Left ventricle myocardium inferior (tissue), 1 donor: ENCODE results near the gene HSD17B14. TPM values are rescaled to one million over a fixed set of nuclear protein-coding genes. Genes with fewer than 3 reads are reported as not detected.

ENCODE experiments used
- DNase-seq: peaks from one replicate; pipeline ENCODE4 v3.0.0-alpha.2; 2020
- H3K27ac ChIP-seq: fragments of 200-600 bp; replicated peaks from 2 replicates; pipeline ENCODE4 v1.8.0; 2021
- H3K27me3 ChIP-seq: fragments of 200-600 bp; 2 replicates; pipeline ENCODE4 v1.8.0; 2021; ENCODE audit warnings: low read depth
- H3K36me3 ChIP-seq: fragments of 200-600 bp; 2 replicates; pipeline ENCODE4 v1.8.0; 2021
- H3K4me1 ChIP-seq: fragments of 200-600 bp; 2 replicates; pipeline ENCODE4 v1.8.0; 2021
- H3K4me3 ChIP-seq: fragments of 200-600 bp; 2 replicates; pipeline ENCODE4 v1.8.0; 2021; ENCODE audit warnings: mild to moderate bottlenecking, moderate library complexity
- H3K9me3 ChIP-seq: fragments of 200-600 bp; replicated peaks from 2 replicates; pipeline ENCODE4 v1.8.0; 2021
- intact Hi-C: fragments of 100-400 bp; cut with micrococcal nuclease; formaldehyde crosslinking; loops from one replicate; pipeline ENCODE4 v1.11.0; 2022
- total RNA-seq: library from RNA; stranded (reverse); fragmentation: NEBNext Ultra II Directional; extraction: Animal tissue kit (Norgen Biotek cat#: 25700); gene quantifications from one replicate; pipeline ENCODE4 v1.2.1, GENCODE V29; 2021
- TF ChIP-seq, protein P1 (sequence below): fragments of 200-600 bp; IDR thresholded peaks from 2 replicates; pipeline ENCODE4 v1.8.0; 2021; ENCODE audit warnings: antibody characterized with exemption, mild to moderate bottlenecking, borderline replicate concordance
- donor health status: DM: no; HTN: yes; CAD: no; lungs with severe emphysema.

Gene HSD17B14
- total RNA-seq, 1 donor from 2014 or later, result 1.8 TPM

DNA sequence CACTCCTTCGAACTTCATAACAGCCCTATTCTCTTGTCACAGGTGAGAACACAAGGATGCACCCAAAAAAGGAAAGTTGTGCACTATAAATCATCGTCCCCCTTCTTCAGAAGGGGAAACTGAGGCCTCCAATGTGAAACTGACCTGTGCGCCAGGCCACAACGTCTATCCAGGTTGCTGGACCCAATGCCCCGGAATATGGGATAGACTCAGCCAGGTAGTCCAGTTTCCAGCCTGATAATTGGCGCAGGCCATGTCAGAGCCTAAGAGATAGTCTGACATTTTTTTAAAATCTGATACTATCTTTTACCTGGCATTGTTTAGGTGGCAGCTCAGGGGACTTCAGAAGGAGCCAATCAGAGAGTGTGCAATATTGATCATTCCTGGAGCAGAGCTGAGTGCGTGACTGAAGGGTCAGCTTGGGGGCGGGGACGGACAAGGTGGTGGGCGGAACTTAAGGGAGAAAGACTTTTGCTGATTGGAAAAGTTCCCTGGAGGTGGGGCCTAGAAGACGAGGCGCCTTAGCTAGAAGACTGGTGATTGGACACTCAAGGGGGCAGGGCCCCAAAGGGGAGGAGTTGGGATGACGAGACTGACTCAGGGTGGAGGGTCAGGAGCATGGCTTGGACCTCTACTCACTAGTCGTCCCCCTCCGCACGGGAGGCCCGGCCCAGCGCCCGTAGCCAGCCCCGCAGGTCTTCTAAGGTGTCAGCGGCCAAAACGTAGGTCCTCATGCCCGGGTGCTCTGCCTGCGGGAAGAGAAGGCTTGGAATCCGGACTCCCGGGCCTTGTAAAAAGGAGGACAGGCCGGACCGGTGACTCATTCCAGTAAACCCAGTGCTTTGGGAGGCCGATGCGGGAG is 23.7 kb upstream of the HSD17B14 start:
- H3K36me3 ChIP-seq, result no peaks in the 10 kb centered on the region
- DNase-seq, result peak; percentile 20
- no peak overlapping the region for H3K27ac ChIP-seq
- no peaks in the 10 kb centered on the region for H3K27me3 ChIP-seq
- peaks cover 5% of the 10 kb centered on the region for H3K4me1 ChIP-seq
- H3K9me3 ChIP-seq, result no peaks in the 10 kb centered on the region
- TF ChIP-seq, protein P1, sequence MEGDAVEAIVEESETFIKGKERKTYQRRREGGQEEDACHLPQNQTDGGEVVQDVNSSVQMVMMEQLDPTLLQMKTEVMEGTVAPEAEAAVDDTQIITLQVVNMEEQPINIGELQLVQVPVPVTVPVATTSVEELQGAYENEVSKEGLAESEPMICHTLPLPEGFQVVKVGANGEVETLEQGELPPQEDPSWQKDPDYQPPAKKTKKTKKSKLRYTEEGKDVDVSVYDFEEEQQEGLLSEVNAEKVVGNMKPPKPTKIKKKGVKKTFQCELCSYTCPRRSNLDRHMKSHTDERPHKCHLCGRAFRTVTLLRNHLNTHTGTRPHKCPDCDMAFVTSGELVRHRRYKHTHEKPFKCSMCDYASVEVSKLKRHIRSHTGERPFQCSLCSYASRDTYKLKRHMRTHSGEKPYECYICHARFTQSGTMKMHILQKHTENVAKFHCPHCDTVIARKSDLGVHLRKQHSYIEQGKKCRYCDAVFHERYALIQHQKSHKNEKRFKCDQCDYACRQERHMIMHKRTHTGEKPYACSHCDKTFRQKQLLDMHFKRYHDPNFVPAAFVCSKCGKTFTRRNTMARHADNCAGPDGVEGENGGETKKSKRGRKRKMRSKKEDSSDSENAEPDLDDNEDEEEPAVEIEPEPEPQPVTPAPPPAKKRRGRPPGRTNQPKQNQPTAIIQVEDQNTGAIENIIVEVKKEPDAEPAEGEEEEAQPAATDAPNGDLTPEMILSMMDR, result no peak
- intact Hi-C loops, result no loop called here
- peak overlapping the region; percentile 32 for H3K4me3 ChIP-seq

DNA sequence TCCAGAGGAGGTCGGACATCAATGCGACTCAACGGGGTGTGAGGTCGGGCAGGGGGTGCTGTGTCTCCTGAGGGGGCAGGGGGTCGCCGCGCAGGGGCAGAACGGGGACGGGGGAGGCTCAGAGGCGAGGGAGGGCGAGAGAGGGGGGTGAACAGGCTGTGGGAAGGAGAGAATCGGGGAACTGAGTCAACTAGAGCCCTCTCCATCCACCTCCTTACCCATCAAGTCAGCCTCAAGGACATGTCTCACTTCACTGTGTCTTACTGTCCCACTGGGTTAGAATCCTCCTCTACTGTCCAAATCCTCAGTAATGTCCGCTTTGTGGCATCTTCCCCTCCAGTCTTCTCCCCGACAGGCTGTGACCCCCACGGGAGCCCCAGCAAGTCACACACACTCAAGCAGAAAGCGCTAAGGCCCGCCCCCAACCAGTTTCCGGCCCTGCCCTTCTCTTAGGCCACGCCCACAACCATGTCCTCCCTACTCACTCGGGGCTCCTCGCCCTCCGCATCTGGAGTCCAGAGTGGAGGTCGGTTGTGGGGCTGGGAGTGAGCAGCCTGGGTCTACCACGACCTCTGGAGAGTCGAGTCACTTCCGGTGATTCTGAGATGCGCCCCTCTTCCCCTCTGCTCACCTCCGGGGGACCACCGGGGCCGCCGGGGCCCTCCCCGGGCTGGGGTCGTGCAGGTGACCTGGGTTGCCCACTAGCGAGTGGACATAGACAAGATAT is 22.9 kb upstream of the HSD17B14 start:
- H3K4me1 ChIP-seq, result peaks cover 5% of the 10 kb centered on the region
- TF ChIP-seq, protein P1, result no peak
- no peaks in the 10 kb centered on the region for H3K36me3 ChIP-seq
- peak; percentile 40 for DNase-seq
- peak overlapping the region; percentile 32 for H3K4me3 ChIP-seq
- no peak overlapping the region for H3K27ac ChIP-seq
- no peaks in the 10 kb centered on the region for H3K27me3 ChIP-seq
- intact Hi-C loops, result no loop called here
- no peaks in the 10 kb centered on the region for H3K9me3 ChIP-seq

DNA sequence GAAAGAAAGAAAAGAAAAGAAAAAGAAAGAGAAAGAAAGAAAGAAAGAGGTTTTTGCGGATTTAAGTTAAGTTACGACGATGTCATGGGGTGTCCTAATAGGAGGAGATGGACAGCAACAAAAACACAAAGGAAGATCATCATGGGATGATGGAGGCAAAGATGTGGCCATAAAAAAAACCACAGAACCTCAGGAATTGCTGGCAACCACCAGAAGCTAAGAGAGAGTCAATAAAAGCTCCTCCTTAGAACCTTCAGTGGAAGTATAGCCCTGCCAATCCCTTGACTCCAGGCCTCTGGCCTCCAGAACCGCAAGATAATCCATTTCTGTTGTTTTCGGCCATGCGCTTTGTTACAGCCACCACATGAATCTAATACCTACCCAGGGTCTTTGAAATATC is 20.6 kb upstream of the HSD17B14 start:
- no peak for DNase-seq
- no peak overlapping the region for H3K27ac ChIP-seq
- intact Hi-C loops, result no loop called here
- no peak overlapping the region for H3K4me3 ChIP-seq
- TF ChIP-seq, protein P1, result no peak
- no peaks in the 10 kb centered on the region for H3K9me3 ChIP-seq
- peaks cover 5% of the 10 kb centered on the region for H3K4me1 ChIP-seq
- no peaks in the 10 kb centered on the region for H3K36me3 ChIP-seq
- no peaks in the 10 kb centered on the region for H3K27me3 ChIP-seq

DNA sequence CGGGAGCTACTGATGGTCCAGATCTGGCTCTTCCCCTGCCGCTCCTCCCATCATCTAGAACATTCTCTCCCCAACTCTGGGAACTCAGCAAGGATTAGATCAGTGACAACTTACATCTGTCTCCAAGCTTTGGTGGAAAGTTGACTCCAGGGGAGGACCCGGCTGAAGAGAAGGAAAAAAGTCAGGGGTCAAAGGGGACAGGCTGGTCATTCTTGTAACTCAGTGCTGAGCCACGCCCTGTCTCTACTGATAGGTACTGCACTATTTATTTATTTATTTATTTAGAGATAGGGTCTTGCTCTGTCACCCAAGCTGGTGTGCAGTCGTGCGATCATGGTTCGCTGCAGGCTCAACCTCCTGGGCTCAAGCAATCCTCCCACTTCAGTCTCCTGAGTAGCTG is 17.8 kb upstream of the HSD17B14 start:
- Histone ChIP-seq H3K27me3 (no peaks in the 10 kb centered on the region), H3K9me3 (no peaks in the 10 kb centered on the region), H3K4me3 (no peak overlapping the region), H3K36me3 (no peaks in the 10 kb centered on the region), H3K4me1 (peaks cover 5% of the 10 kb centered on the region), H3K27ac (no peak overlapping the region)
- intact Hi-C loops, result no loop called here
- TF ChIP-seq, protein P1, result no peak
- DNase-seq, result no peak

DNA sequence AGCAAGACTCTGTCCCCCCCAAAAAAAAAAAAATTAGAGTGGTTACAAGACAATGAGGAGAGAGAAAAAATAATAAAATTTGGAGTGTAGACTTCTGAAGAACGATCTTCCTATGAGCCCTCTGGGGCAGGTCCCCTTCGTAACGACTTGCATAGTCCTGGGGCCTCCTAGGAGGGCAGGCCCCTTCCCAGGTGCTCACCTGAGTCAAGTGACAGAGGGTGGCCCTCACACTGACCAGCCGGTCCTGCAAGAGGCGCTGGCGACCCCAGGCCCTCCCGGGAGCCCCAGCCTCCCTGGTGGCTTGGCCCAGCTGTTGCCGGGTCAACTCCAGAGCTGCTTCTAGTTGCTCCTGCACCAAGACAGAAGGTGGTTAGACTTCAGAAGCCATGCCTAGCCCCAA is 17.2 kb upstream of the HSD17B14 start:
- Histone ChIP-seq H3K4me1 (peaks cover 5% of the 10 kb centered on the region), H3K27ac (no peak overlapping the region), H3K27me3 (no peaks in the 10 kb centered on the region), H3K9me3 (no peaks in the 10 kb centered on the region), H3K36me3 (no peaks in the 10 kb centered on the region), H3K4me3 (no peak overlapping the region)
- intact Hi-C loops, result no loop called here
- DNase-seq, result no peak
- TF ChIP-seq, protein P1, result no peak
